ENCODE data around the gene SLC25A4. TPM values are rescaled to one million over a fixed set of nuclear protein-coding genes. Genes with fewer than 3 reads are reported as not detected.

The SLC25A4 gene
- total and polyA plus RNA-seq, 10 of the 15 experiments (the other 5 are each of a cell fraction or from before 2014, with no cell fraction given), result 12.6 to 161 (median 38.2) TPM

GRCh38 chr4:185142912-185143600 is at the start of gene SLC25A4 (continued):
- TF ChIP-seq CREM (IDR thresholded peaks at IDR 0.05; ENCODE audit: low read depth) (0 out of 2 replicates have a peak, but pooled peaks have one; percentile 7), PAX8 (IDR thresholded peaks at IDR 0.05) (no peak), IRF4 (IDR thresholded peaks at IDR 0.05; ENCODE audit: low read depth, low read length) (no peak), RAD51 (IDR thresholded peaks at IDR 0.05) (no peak), JUNB (IDR thresholded peaks at IDR 0.05) (no peak), TAF1 (IDR thresholded peaks at IDR 0.05; ENCODE audit: borderline replicate concordance, low read depth, low read length) (peak; percentile 90), ZNF384 (IDR thresholded peaks at IDR 0.05; ENCODE audit: borderline replicate concordance, low read depth, low read length) (no peak), TCF3 (IDR thresholded peaks at IDR 0.05; ENCODE audit: borderline replicate concordance, insufficient read depth, low read depth, low read length) (peak; percentile 92), ESRRA (IDR thresholded peaks at IDR 0.05; ENCODE audit: low read length) (peak; percentile 78; the same call in 1 of the 2 replicates), REST (IDR thresholded peaks at IDR 0.05; ENCODE audit: low read depth, low read length) (peak; percentile 46; the same call in 1 of the 2 replicates), ZBTB33 (IDR thresholded peaks at IDR 0.05) (no peak), TCF7 (IDR thresholded peaks at IDR 0.05; ENCODE audit: borderline replicate concordance) (no peak), ZBTB40 (IDR thresholded peaks at IDR 0.05; ENCODE audit: borderline replicate concordance) (no peak), RCOR1 (conservative IDR thresholded peaks at IDR 0.05; ENCODE audit: low read depth, low read length) (peak; percentile 98), SMAD1 (IDR thresholded peaks at IDR 0.05; ENCODE audit: low read depth, partially characterized antibody) (no peak), EP300 (IDR thresholded peaks at IDR 0.05; ENCODE audit: borderline replicate concordance in 1 of 2, control insufficient read depth in 1 of 2, low read depth in 2 of 2, low read length in 2 of 2) (no peak), SUPT20H (IDR thresholded peaks at IDR 0.05; ENCODE audit: borderline replicate concordance, control insufficient read depth, low read depth, low read length) (no peak), RELB (IDR thresholded peaks at IDR 0.05; ENCODE audit: low read depth) (no peak), DPF2 (IDR thresholded peaks at IDR 0.05) (peak; percentile 74)
